ENCODE measurements around the gene TREML1.

TREML1 gene

GRCh38 chr6:41161380-41161779 lies 7.2 kb upstream of the TREML1 start:
- no peak for DNase-seq (ENCODE audit: low read depth, low spot score)
- no peak for TF ChIP-seq CTCF (IDR thresholded peaks at IDR 0.05; ENCODE audit: low read depth, low read length)
- no peak overlapping the region for H3K4me3 ChIP-seq (ENCODE audit: low read depth, low read length)
- in situ Hi-C loops (cut with HindIII; ENCODE audit: low sequenced_read_pairs), result no loop called here

DNA sequence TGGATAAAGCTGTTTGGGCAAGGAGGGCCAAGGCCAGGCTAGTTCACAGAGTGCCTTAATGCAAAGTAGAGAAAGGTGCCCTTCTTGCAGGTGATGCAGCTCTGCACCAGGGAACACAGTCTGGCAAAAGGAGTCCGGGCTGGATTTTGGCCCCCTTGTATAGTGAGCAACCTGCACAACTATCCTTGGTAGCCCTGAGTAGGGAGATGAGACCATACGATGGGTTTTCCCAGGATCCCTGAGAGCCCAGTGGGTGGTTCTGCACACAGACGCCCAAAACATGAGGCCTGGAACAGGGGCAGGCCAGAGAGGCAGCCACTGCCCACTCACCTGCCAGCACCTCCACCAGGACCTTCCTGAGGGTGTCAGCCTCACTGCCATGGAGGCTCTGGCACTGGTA lies 6.8 kb upstream of the TREML1 start:
- no peak for TF ChIP-seq CTCF (IDR thresholded peaks at IDR 0.05; ENCODE audit: low read depth, low read length)
- in situ Hi-C loops (cut with HindIII; ENCODE audit: low sequenced_read_pairs), result no loop called here
- H3K4me3 ChIP-seq (ENCODE audit: low read depth, low read length), result no peak overlapping the region
- no peak for DNase-seq (ENCODE audit: low read depth, low spot score)

- no peak overlapping the region for H3K4me3 ChIP-seq (ENCODE audit: low read depth, low read length)
- no peak for DNase-seq (ENCODE audit: low read depth, low spot score)
- TF ChIP-seq CTCF (IDR thresholded peaks at IDR 0.05; ENCODE audit: low read depth, low read length), result no peak
- in situ Hi-C loops (cut with HindIII; ENCODE audit: low sequenced_read_pairs), result no loop called here
Measured at GRCh38 chr6:41159415-41160082, 5.4 kb upstream of the TREML1 start.

DNA sequence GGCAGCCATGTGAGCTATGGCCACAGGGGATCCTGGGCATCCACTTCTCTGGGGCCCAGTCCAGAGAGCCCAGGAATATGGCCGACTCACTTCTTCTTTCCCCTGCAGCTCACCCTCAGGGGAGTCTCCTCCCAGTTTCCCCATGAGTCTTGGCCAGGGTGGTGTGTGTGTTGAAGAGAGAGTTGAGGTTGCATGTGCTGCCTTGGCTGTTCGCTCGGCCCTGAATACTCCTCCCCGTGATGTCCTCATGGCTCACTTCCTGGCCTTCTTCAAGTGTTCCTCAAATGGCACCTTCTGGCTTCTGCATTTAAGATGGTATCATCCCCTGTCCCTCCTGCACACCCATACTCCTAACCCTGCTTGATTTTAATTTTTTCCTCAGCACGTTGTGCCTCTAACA lies 3.2 kb upstream of the TREML1 start:
- in situ Hi-C loops (cut with HindIII; ENCODE audit: low sequenced_read_pairs), result no loop called here
- H3K4me3 ChIP-seq (ENCODE audit: low read depth, low read length), result no peak overlapping the region
- no peak for DNase-seq (ENCODE audit: low read depth, low spot score)
- no peak for TF ChIP-seq CTCF (IDR thresholded peaks at IDR 0.05; ENCODE audit: low read depth, low read length)

DNA sequence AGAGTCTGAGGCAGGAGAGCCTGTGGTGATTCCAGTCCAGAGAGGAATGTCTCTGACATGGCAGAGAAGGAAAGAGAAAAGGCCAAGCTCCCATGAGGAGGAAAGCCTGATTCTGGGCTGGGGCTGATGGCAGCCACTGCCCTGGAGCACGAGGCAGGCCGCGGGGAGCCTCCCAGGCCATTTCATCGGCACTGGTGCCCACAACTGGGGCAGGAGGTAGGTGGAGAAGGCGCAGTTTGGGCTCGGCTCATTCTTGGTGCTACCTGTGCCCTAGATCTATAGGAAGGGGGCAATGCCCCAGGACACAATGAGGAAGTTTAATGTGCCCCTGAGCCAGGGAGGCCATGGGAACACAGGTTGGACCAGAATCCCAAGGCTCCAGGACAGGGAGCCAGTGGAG lies 2.6 kb upstream of the TREML1 start:
- no peak for DNase-seq (ENCODE audit: low read depth, low spot score)
- in situ Hi-C loops (cut with HindIII; ENCODE audit: low sequenced_read_pairs), result no loop called here
- TF ChIP-seq CTCF (IDR thresholded peaks at IDR 0.05; ENCODE audit: low read depth, low read length), result no peak

DNA sequence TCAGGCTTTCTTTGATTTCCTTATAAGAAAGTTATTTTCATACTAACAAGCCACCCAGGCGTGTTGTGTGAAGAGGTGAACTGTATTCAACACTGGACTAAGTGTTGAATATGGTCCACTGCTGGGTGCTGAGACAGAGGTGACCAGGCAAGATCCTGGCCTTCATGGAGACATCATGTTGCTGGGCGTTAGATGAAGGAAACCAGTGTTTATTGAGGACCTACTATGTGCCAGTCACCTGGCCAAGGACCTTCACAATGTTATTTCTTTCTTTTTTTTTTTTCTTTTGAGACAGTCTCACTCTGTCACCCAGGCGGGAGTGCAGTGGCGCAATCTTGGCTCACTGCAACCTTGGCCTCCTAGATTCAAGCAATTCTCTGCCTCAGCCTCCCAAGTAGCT lies 1.9 kb upstream of the TREML1 start:
- in situ Hi-C loops (cut with HindIII; ENCODE audit: low sequenced_read_pairs), result no loop called here
- H3K4me3 ChIP-seq (ENCODE audit: low read depth, low read length), result no peak overlapping the region
- TF ChIP-seq CTCF (IDR thresholded peaks at IDR 0.05; ENCODE audit: low read depth, low read length), result no peak
- DNase-seq (ENCODE audit: low read depth, low spot score), result no peak

More for the DNA sequence above, 2.6 kb upstream of the TREML1 start:
- no peak overlapping the region for H3K4me3 ChIP-seq (ENCODE audit: low read depth, low read length)
